ENCODE data around the gene FCHSD2.

- TF ChIP-seq POLR2AphosphoS5 (IDR thresholded peaks at IDR 0.05; ENCODE audit: low read depth, low read length) = no peak
- no peak for TF ChIP-seq POLR2A (IDR thresholded peaks at IDR 0.05; ENCODE audit: low read depth, low read length)
- no peak for TF ChIP-seq TAF1 (IDR thresholded peaks at IDR 0.05; ENCODE audit: borderline replicate concordance, low read depth, low read length)
These were observed 186.7 kb downstream of the FCHSD2 start for GRCh38 chr11:72955466-72955865.

Data from GM12892 (cell line).